ENCODE data around the gene RHBG. TPM values are rescaled to one million over a fixed set of nuclear protein-coding genes. Genes with fewer than 3 reads are reported as not detected.

Gene RHBG
- total and polyA plus RNA-seq, 4 donors = 0.25 to 6.4 (median 2.3) TPM

GRCh38 chr1:156386949-156387869 is 18.2 kb downstream of the RHBG start (continued):
- no peak for TF ChIP-seq FOXA1 (IDR thresholded peaks at IDR 0.05)

- Histone ChIP-seq H3K9me3 (ENCODE audit: control insufficient read depth in 4 of 4, low read length in 3 of 4) (no peaks in the 10 kb centered on the region), H3K36me3 (ENCODE audit: control insufficient read depth in 4 of 4, insufficient read depth in 3 of 4, low read depth in 1 of 4, low read length in 3 of 4) (no peaks in the 10 kb centered on the region), H3K27ac (ENCODE audit: low read depth in 1 of 2, low read length in 2 of 2) (no peak overlapping the region), H3K4me3 (ENCODE audit: low read depth in 1 of 3, low read length in 3 of 3) (no peak overlapping the region), H3K27me3 (ENCODE audit: control insufficient read depth in 4 of 4, insufficient read depth in 4 of 4, low read length in 3 of 4) (no peaks in the 10 kb centered on the region), H3K4me1 (ENCODE audit: control insufficient read depth in 4 of 4, insufficient read depth in 4 of 4, low read length in 3 of 4) (peaks cover 0 to 2% (median 0%) of the 10 kb centered on the region in 4 donors), H3K9ac (ENCODE audit: low read depth in 1 of 2, low read length in 2 of 2) (no peak overlapping the region)
- 27% methylated on average over 15 of the region's 15 CpGs for WGBS
- no peak for DNase-seq (ENCODE audit: low spot score)
- TF ChIP-seq, protein P1, sequence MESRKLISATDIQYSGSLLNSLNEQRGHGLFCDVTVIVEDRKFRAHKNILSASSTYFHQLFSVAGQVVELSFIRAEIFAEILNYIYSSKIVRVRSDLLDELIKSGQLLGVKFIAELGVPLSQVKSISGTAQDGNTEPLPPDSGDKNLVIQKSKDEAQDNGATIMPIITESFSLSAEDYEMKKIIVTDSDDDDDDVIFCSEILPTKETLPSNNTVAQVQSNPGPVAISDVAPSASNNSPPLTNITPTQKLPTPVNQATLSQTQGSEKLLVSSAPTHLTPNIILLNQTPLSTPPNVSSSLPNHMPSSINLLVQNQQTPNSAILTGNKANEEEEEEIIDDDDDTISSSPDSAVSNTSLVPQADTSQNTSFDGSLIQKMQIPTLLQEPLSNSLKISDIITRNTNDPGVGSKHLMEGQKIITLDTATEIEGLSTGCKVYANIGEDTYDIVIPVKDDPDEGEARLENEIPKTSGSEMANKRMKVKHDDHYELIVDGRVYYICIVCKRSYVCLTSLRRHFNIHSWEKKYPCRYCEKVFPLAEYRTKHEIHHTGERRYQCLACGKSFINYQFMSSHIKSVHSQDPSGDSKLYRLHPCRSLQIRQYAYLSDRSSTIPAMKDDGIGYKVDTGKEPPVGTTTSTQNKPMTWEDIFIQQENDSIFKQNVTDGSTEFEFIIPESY (IDR thresholded peaks at IDR 0.05) = no peak
- TF ChIP-seq HNF4G (IDR thresholded peaks at IDR 0.05) (no peak), ATF3 (IDR thresholded peaks at IDR 0.05) (no peak), JUND (IDR thresholded peaks at IDR 0.05) (no peak), TAF1 (conservative IDR thresholded peaks at IDR 0.05) (no peak), SP1 (IDR thresholded peaks at IDR 0.05) (no peak), RAD21 (IDR thresholded peaks at IDR 0.05) (no peak), MAX (IDR thresholded peaks at IDR 0.05) (no peak), FOXA2 (IDR thresholded peaks at IDR 0.05) (no peak), GABPA (IDR thresholded peaks at IDR 0.05 in 1 of 2, conservative IDR thresholded peaks at IDR 0.05 in 1 of 2) (no peak), NR2F2 (IDR thresholded peaks at IDR 0.05) (no peak), EGR1 (IDR thresholded peaks at IDR 0.05; ENCODE audit: low read depth in 2 of 2) (no peak), YY1 (IDR thresholded peaks at IDR 0.05) (no peak), FOXA1 (IDR thresholded peaks at IDR 0.05) (no peak), RXRA (IDR thresholded peaks at IDR 0.05) (no peak), HNF4A (conservative IDR thresholded peaks at IDR 0.05) (no peak)
- TF ChIP-seq, protein P2, sequence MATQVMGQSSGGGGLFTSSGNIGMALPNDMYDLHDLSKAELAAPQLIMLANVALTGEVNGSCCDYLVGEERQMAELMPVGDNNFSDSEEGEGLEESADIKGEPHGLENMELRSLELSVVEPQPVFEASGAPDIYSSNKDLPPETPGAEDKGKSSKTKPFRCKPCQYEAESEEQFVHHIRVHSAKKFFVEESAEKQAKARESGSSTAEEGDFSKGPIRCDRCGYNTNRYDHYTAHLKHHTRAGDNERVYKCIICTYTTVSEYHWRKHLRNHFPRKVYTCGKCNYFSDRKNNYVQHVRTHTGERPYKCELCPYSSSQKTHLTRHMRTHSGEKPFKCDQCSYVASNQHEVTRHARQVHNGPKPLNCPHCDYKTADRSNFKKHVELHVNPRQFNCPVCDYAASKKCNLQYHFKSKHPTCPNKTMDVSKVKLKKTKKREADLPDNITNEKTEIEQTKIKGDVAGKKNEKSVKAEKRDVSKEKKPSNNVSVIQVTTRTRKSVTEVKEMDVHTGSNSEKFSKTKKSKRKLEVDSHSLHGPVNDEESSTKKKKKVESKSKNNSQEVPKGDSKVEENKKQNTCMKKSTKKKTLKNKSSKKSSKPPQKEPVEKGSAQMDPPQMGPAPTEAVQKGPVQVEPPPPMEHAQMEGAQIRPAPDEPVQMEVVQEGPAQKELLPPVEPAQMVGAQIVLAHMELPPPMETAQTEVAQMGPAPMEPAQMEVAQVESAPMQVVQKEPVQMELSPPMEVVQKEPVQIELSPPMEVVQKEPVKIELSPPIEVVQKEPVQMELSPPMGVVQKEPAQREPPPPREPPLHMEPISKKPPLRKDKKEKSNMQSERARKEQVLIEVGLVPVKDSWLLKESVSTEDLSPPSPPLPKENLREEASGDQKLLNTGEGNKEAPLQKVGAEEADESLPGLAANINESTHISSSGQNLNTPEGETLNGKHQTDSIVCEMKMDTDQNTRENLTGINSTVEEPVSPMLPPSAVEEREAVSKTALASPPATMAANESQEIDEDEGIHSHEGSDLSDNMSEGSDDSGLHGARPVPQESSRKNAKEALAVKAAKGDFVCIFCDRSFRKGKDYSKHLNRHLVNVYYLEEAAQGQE (IDR thresholded peaks at IDR 0.05) = no peak
- TF ChIP-seq, protein P3, sequence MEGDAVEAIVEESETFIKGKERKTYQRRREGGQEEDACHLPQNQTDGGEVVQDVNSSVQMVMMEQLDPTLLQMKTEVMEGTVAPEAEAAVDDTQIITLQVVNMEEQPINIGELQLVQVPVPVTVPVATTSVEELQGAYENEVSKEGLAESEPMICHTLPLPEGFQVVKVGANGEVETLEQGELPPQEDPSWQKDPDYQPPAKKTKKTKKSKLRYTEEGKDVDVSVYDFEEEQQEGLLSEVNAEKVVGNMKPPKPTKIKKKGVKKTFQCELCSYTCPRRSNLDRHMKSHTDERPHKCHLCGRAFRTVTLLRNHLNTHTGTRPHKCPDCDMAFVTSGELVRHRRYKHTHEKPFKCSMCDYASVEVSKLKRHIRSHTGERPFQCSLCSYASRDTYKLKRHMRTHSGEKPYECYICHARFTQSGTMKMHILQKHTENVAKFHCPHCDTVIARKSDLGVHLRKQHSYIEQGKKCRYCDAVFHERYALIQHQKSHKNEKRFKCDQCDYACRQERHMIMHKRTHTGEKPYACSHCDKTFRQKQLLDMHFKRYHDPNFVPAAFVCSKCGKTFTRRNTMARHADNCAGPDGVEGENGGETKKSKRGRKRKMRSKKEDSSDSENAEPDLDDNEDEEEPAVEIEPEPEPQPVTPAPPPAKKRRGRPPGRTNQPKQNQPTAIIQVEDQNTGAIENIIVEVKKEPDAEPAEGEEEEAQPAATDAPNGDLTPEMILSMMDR (IDR thresholded peaks at IDR 0.05; ENCODE audit: low read depth, low read length, missing input control) = no peak
Measured at GRCh38 chr1:156387870-156388173, 18.8 kb downstream of the RHBG start.
